ENCODE measurements around the gene EVL.

- no peak for TF ChIP-seq POLR2A (IDR thresholded peaks at IDR 0.05; ENCODE audit: low read length)
- TF ChIP-seq GATA1 (IDR thresholded peaks at IDR 0.05; ENCODE audit: low read depth, low read length), result no peak
These were observed 8.8 kb upstream of the EVL start for GRCh38 chr14:100056431-100056830.
